Measurements from ENCODE around the gene ADIG.

ADIG gene

DNA sequence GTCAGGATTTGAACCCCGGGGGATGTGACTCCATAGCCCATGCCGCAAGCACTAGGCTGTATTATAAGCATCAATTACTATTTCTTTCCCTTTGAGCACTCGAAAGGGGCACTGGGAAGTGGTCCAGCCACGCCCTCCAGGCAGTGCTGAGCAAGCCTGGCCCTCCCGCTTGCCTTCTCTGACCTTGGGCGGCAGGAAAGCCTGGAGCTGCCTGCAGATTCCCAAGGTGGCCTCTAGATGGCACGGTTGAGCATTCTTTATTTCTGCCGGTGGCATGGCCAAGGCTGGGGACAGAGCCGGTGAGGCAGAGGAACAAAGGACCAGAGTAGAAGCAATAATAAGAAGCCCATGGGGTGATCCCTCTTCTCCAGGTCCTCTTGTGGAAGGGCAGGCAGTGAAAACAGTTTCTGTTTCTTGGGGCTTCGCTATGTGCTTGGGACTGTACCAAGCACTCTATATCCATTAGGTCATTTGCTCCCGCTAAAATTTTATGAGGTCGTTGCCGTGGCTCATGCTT lies 52.6 kb downstream of the ADIG start:
- peak; percentile 57 for DNase-seq (ENCODE audit: low spot score)

DNA sequence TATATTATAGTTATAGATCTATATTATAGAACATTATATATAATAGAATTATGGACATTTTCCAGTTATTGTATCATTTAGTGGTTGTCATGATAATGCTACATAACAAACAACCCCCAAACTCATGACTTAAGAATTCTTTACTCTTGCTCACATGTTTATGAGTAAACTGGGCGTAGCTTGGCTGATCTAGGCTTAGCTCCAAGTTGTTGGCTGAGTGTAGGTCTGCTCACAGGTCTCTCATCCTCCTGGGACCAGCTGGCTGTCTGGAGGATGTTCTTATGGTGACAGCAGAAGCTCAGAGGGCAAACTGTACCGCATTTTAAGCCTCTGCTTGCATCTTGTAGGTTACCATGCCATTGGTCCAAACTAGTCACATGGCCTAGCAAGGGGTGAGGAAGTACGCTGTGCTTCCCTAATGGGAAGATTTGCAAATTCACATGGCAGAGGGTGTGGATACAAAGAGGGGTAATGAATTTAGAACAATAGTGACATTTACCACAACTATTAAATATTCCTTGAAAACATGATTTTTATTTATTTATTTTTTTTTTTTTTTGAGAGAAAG lies 54.8 kb downstream of the ADIG start:
- no peak for DNase-seq (ENCODE audit: low spot score)
